IMR-90 (cell line): Measurements from ENCODE around the gene CDKL4. TPM values are rescaled to one million over a fixed set of nuclear protein-coding genes. Genes with fewer than 3 reads are reported as not detected.

Experiments used
- ATAC-seq: fragments of 200-7000 bp; cut with Tn5 transposase; 2 replicates; pipeline ENCODE4 v1.9.1; 2020; ENCODE audit warnings: low read depth, mild to moderate bottlenecking, moderate library complexity
- BruUV-seq: library from RNA; stranded (reverse); fragments of 400-500 nt; replicated peaks from 2 replicates; lab custom pipeline; 2021; lab: Mats Ljungman, UMichigan
- CTCF ChIA-PET: fragments of 300-600 bp; formaldehyde crosslinking; extraction: SDS; loops from one replicate; lab custom pipeline; 2021; ENCODE audit warnings: antibody characterized with exemption; lab: Yijun Ruan, JAX
- POLR2A ChIA-PET: fragments of 300-600 bp; sonication (Branson Sonifier 250); formaldehyde crosslinking; loops from one replicate; lab custom pipeline; 2022; ENCODE audit warnings: antibody characterized with exemption; ENCODE audit not compliant: unreplicated experiment; lab: Charles Lee
- DNase-seq: peaks from one replicate; pipeline ENCODE4 v3.0.0; 2013
- H2AFZ ChIP-seq: replicated peaks from 2 replicates; pipeline ENCODE3; 2013; ENCODE audit warnings: low read length, mild to moderate bottlenecking; ENCODE audit not compliant: poor library complexity
- H2AK5ac ChIP-seq: 2 replicates; pipeline ENCODE4 v1.6.1; 2013; ENCODE audit warnings: low read depth, low read length, inconsistent platforms
- H2AK9ac ChIP-seq: replicated peaks from 2 replicates; pipeline ENCODE3; 2013; ENCODE audit warnings: mild to moderate bottlenecking, low read depth, low read length, moderate library complexity; ENCODE audit not compliant: poor library complexity
- H2BK120ac ChIP-seq: 2 replicates; pipeline ENCODE4 v1.6.1; 2013; ENCODE audit warnings: low read depth, low read length, inconsistent platforms
- H2BK15ac ChIP-seq: 3 replicates; pipeline ENCODE4 v1.6.1; 2013; ENCODE audit warnings: low read depth, low read length, inconsistent platforms
- H2BK20ac ChIP-seq: 2 replicates; pipeline ENCODE4 v1.6.1; 2013; ENCODE audit warnings: low read depth, mild to moderate bottlenecking, inconsistent platforms, low read length, moderate library complexity
- H2BK5ac ChIP-seq: 2 replicates; pipeline ENCODE4 v1.6.1; 2013; ENCODE audit warnings: mild to moderate bottlenecking, low read depth, low read length, inconsistent platforms; ENCODE audit not compliant: poor library complexity, severe bottlenecking
- H3K14ac ChIP-seq: replicated peaks from 2 replicates; pipeline ENCODE4 v1.6.1; 2013; ENCODE audit warnings: low read depth, low read length, inconsistent platforms
- H3K18ac ChIP-seq: 2 replicates; pipeline ENCODE4 v1.6.1; 2013; ENCODE audit warnings: low read depth, low read length, control low read depth
- H3K23ac ChIP-seq: 2 replicates; pipeline ENCODE4 v1.6.1; 2013; ENCODE audit warnings: low read depth, low read length, inconsistent platforms
- H3K27ac ChIP-seq: 2 replicates; pipeline ENCODE4 v1.5.1; 2013; ENCODE audit warnings: mild to moderate bottlenecking, control low read depth, low read length; ENCODE audit not compliant: insufficient read depth
- H3K27me3 ChIP-seq: 2 replicates; pipeline ENCODE4 v1.6.1; 2013; ENCODE audit warnings: low read length; ENCODE audit not compliant: control insufficient read depth, insufficient read depth
- H3K36me3 ChIP-seq: 2 replicates; pipeline ENCODE4 v1.6.1; 2013; ENCODE audit warnings: low read length, mixed read lengths; ENCODE audit not compliant: control insufficient read depth, insufficient read depth
- H3K4ac ChIP-seq: 2 replicates; pipeline ENCODE4 v1.6.1; 2013; ENCODE audit warnings: low read depth, low read length, inconsistent platforms
- H3K4me1 ChIP-seq: 2 replicates; pipeline ENCODE4 v1.6.1; 2013; ENCODE audit warnings: low read length, mixed read lengths; ENCODE audit not compliant: control insufficient read depth, insufficient read depth
- H3K4me2 ChIP-seq: 2 replicates; pipeline ENCODE4 v1.6.1; 2013; ENCODE audit warnings: low read depth, mild to moderate bottlenecking, control low read depth, low read length, moderate library complexity
- H3K4me3 ChIP-seq: 2 replicates; pipeline ENCODE4 v1.5.1; 2013; ENCODE audit warnings: low read depth, mild to moderate bottlenecking, control low read depth, low read length, moderate library complexity; ENCODE audit not compliant: insufficient read depth
- H3K56ac ChIP-seq: 2 replicates; pipeline ENCODE4 v1.6.1; 2013; ENCODE audit warnings: low read length, inconsistent platforms; ENCODE audit not compliant: insufficient read depth; ENCODE audit errors: extremely low read depth
- H3K79me1 ChIP-seq, 2 experiments: 2 replicates each; pipeline ENCODE4 v1.6.1; 2013; ENCODE audit warnings: low read length in 2 of 2, inconsistent platforms in 1 of 2, low read depth in 1 of 2
- H3K9ac ChIP-seq: 2 replicates; pipeline ENCODE4 v1.6.1; 2013; ENCODE audit warnings: low read depth, low read length, control low read depth
- H3K9me1 ChIP-seq: 2 replicates; pipeline ENCODE4 v1.6.1; 2013; ENCODE audit warnings: low read length, inconsistent platforms; ENCODE audit not compliant: insufficient read depth
- H3K9me3 ChIP-seq: 2 replicates; pipeline ENCODE4 v1.6.1; 2013; ENCODE audit warnings: low read length; ENCODE audit not compliant: control insufficient read depth, insufficient read depth
- H4K20me1 ChIP-seq: 2 replicates; pipeline ENCODE4 v1.6.1; 2013; ENCODE audit warnings: low read length, inconsistent platforms; ENCODE audit not compliant: insufficient read depth
- H4K5ac ChIP-seq: 2 replicates; pipeline ENCODE4 v1.6.1; 2013; ENCODE audit warnings: mild to moderate bottlenecking, low read depth, low read length, control low read depth
- H4K8ac ChIP-seq, 2 experiments: 2 replicates each; pipeline ENCODE4 v1.6.1; 2013; ENCODE audit warnings: low read depth in 2 of 2, low read length in 2 of 2, control low read depth in 1 of 2, inconsistent platforms in 1 of 2
- H4K91ac ChIP-seq: 2 replicates; pipeline ENCODE4 v1.6.1; 2013; ENCODE audit warnings: low read depth, low read length, inconsistent platforms; ENCODE audit not compliant: insufficient read depth
- CHD1 ChIP-seq: IDR thresholded peaks from 2 replicates; pipeline ENCODE4 v1.6.1; 2012; ENCODE audit warnings: low read depth, low read length, improper control_type of control experiment
- ELK1 ChIP-seq: fragments of 150-350 bp; IDR thresholded peaks from 2 replicates; pipeline ENCODE4 v1.6.1; 2016; ENCODE audit warnings: low read depth, mild to moderate bottlenecking, low read length, moderate library complexity, borderline replicate concordance
- MAFK ChIP-seq: IDR thresholded peaks from 2 replicates; pipeline ENCODE4 v1.6.1; 2012; ENCODE audit warnings: low read depth, low read length, improper control_type of control experiment
- MAZ ChIP-seq: IDR thresholded peaks from 2 replicates; pipeline ENCODE4 v1.6.1; 2012; ENCODE audit warnings: low read depth, mild to moderate bottlenecking, low read length, improper control_type of control experiment, moderate library complexity, borderline replicate concordance
- MXI1 ChIP-seq: IDR thresholded peaks from 2 replicates; pipeline ENCODE4 v1.6.1; 2012; ENCODE audit warnings: low read depth, mild to moderate bottlenecking, low read length, moderate library complexity, borderline replicate concordance
- WGBS, 2 experiments: methylation state at CpG; one replicate each; pipeline versions ENCODE4 v1.1.5 to v1.1.7; 2013; ENCODE audit warnings: missing lambda C conversion rate in 2 of 2; ENCODE audit not compliant: insufficient read length in 1 of 2; ENCODE audit errors: extremely low coverage in 2 of 2; 5-methylcytosine and 5-hydroxymethylcytosine counted together
- dilution Hi-C: fragments of 300-500 bp; cut with HindIII; formaldehyde crosslinking; loops from one replicate; pipeline ENCODE4 v1.14.3; 2018; ENCODE audit warnings: low sequenced_read_pairs; ENCODE audit not compliant: unreplicated experiment
- in situ Hi-C: fragments of 300-500 bp; cut with MboI; formaldehyde crosslinking; loops from 3 replicates; pipeline ENCODE4 v1.14.3; 2019; ENCODE audit warnings: low sequenced_read_pairs, inconsistent platforms, mixed read lengths
- intact Hi-C: fragments of 100-400 bp; cut with micrococcal nuclease; formaldehyde crosslinking; loops from 2 replicates; pipeline ENCODE4 v1.10.0; 2022
- polyA plus RNA-seq, 3 experiments: library from polyadenylated mRNA; depleted of rRNA; stranded (reverse); fragments of >200 nt; gene quantifications; 2 replicates each; pipeline ENCODE4 v1.2.3, GENCODE V29; 2012; ENCODE audit warnings: low replicate concordance in 1 of 3
- total RNA-seq: library from RNA; depleted of rRNA; stranded (reverse); fragments of >200 nt; gene quantifications from 2 replicates; pipeline ENCODE4 v1.2.3, GENCODE V29; 2012
- TF ChIP-seq, protein P1 (sequence below): conservative IDR thresholded peaks from 2 replicates; pipeline ENCODE4 v1.5.1; 2012; ENCODE audit warnings: mild to moderate bottlenecking, low read depth, low read length, improper control_type of control experiment

Gene CDKL4
- total and polyA plus RNA-seq, 2 of the 4 experiments (the other 2 are of a cell fraction), result not detected

DNA sequence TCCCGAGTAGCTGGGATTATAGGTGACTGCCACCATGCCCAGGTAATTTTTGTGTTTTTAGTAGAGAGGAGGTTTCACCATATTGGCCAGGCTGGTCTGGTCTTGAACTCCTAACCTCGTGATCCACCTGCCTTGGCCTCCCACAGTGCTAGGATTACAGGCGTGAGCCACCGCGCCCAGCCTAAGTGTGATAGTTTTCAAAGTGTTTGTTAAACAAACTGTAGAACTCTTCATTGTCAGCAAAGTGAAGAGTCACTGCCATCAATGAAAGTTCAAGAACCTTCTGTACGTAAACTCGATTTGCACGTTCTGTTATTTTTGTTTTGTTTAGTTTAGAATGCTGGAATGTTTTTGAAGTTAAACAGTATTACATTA, 104.9 kb downstream of the CDKL4 start:
- no peak overlapping the region for H3K27ac ChIP-seq
- no peaks in the 10 kb centered on the region for H3K9me3 ChIP-seq
- in situ Hi-C loops (no loop called here), dilution Hi-C loops (no loop called here), intact Hi-C loops (no loop called here)
- no peak overlapping the region for H2AK9ac ChIP-seq
- no peak overlapping the region for H3K56ac ChIP-seq
- DNase-seq (no peak), ATAC-seq (no peak)
- H3K79me1 ChIP-seq, result no peaks in the 10 kb centered on the region
- H4K20me1 ChIP-seq, result no peaks in the 10 kb centered on the region
- no peak overlapping the region for H2AFZ ChIP-seq
- no peaks in the 10 kb centered on the region for H3K36me3 ChIP-seq
- WGBS, 2 experiments, result no CpG with 5 or more reads among the region's 8 CpGs
- no peak overlapping the region for H3K23ac ChIP-seq
- H2BK120ac ChIP-seq, result no peak overlapping the region
- ChIA-PET CTCF (interaction anchor here (0.6 kb wide), 1 partner anchor 191 kb away, joined by 3 read pairs; no protein-coding TSS in a partner anchor), POLR2A (no interaction called here)
- H4K8ac ChIP-seq, result no peak overlapping the region
- H3K9ac ChIP-seq, result no peak overlapping the region
- no peak overlapping the region for H2BK5ac ChIP-seq
- H2AK5ac ChIP-seq, result no peak overlapping the region
- TF ChIP-seq, protein P1, sequence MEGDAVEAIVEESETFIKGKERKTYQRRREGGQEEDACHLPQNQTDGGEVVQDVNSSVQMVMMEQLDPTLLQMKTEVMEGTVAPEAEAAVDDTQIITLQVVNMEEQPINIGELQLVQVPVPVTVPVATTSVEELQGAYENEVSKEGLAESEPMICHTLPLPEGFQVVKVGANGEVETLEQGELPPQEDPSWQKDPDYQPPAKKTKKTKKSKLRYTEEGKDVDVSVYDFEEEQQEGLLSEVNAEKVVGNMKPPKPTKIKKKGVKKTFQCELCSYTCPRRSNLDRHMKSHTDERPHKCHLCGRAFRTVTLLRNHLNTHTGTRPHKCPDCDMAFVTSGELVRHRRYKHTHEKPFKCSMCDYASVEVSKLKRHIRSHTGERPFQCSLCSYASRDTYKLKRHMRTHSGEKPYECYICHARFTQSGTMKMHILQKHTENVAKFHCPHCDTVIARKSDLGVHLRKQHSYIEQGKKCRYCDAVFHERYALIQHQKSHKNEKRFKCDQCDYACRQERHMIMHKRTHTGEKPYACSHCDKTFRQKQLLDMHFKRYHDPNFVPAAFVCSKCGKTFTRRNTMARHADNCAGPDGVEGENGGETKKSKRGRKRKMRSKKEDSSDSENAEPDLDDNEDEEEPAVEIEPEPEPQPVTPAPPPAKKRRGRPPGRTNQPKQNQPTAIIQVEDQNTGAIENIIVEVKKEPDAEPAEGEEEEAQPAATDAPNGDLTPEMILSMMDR, result no peak
- TF ChIP-seq MAFK (no peak), MXI1 (no peak), CHD1 (no peak), ELK1 (no peak), MAZ (no peak)
- no peak overlapping the region for H2BK15ac ChIP-seq
- no peak overlapping the region for H2BK20ac ChIP-seq
- H3K9me1 ChIP-seq, result no peaks in the 10 kb centered on the region
- no peak overlapping the region for H4K91ac ChIP-seq
- H3K27me3 ChIP-seq, result no peaks in the 10 kb centered on the region; the same call in 1 of the 2 replicates
- H3K4ac ChIP-seq, result no peak overlapping the region
- H3K4me1 ChIP-seq, result no peaks in the 10 kb centered on the region
- no peak overlapping the region for H4K5ac ChIP-seq
- no peak overlapping the region for H3K4me3 ChIP-seq
- H3K14ac ChIP-seq, result no peak overlapping the region
- H3K4me2 ChIP-seq, result no peak overlapping the region
- no TSS peak for BruUV-seq
- no peak overlapping the region for H3K18ac ChIP-seq
